HepG2 (cell line): ENCODE results near the gene VSIG10L. TPM values are rescaled to one million over a fixed set of nuclear protein-coding genes. Genes with fewer than 3 reads are reported as not detected.

Experiments
- CREM ChIP-seq, 2 experiments: sonication (generic) in 1 of 2; formaldehyde crosslinking in 1 of 2; IDR thresholded peaks; 2 replicates each; pipeline versions ENCODE4 v1.4.0 to v1.6.1; 2016 to 2020; ENCODE audit warnings: antibody characterized with exemption in 1 of 2, mild to moderate bottlenecking in 1 of 2, missing genetic modification reagents in 1 of 2
- ELF3 ChIP-seq: IDR thresholded peaks from 2 replicates; pipeline ENCODE4 v1.6.1; 2016; ENCODE audit warnings: missing genetic modification reagents, missing compliant biosample characterization
- FOXP1 ChIP-seq, 2 experiments: fragments of 450-650 bp in 1 of 2; IDR thresholded peaks; 2 replicates each; pipeline ENCODE4 v1.6.1; 2017 to 2018; ENCODE audit warnings: antibody characterized with exemption in 1 of 2
- HNRNPUL1 ChIP-seq: fragments of 200-400 bp; formaldehyde crosslinking; IDR thresholded peaks from 2 replicates; pipeline ENCODE4 v1.6.1; 2017; ENCODE audit warnings: low read depth, mild to moderate bottlenecking, low read length, moderate library complexity
- HOXA9 ChIP-seq: sonication (generic); formaldehyde crosslinking; IDR thresholded peaks from 2 replicates; pipeline ENCODE4 v1.8.1; 2022; ENCODE audit warnings: missing genetic modification reagents, mild to moderate bottlenecking, moderate library complexity, borderline replicate concordance
- MIXL1 ChIP-seq: IDR thresholded peaks from 2 replicates; pipeline ENCODE4 v1.6.1; 2016
- MYNN ChIP-seq: sonication (generic); formaldehyde crosslinking; IDR thresholded peaks from 2 replicates; pipeline ENCODE4 v1.4.0; 2020; ENCODE audit warnings: mild to moderate bottlenecking, low read depth, missing genetic modification reagents
- NFE2L2 ChIP-seq: fragments of 150-350 bp; IDR thresholded peaks from 2 replicates; pipeline ENCODE4 v1.6.1; 2014; ENCODE audit warnings: low read length
- POGZ ChIP-seq: sonication (generic); formaldehyde crosslinking; IDR thresholded peaks from 2 replicates; pipeline ENCODE4 v1.4.0; 2020; ENCODE audit warnings: mild to moderate bottlenecking, missing genetic modification reagents
- REL ChIP-seq: sonication (generic); formaldehyde crosslinking; conservative IDR thresholded peaks from 2 replicates; pipeline ENCODE4 v1.8.0; 2022; ENCODE audit warnings: mild to moderate bottlenecking, missing genetic modification reagents, moderate library complexity
- YEATS4 ChIP-seq: sonication (generic); formaldehyde crosslinking; IDR thresholded peaks from 2 replicates; pipeline ENCODE4 v1.4.0; 2020; ENCODE audit warnings: missing genetic modification reagents, borderline replicate concordance
- ZFP36 ChIP-seq: fragments of 150-350 bp; IDR thresholded peaks from 2 replicates; pipeline ENCODE4 v1.6.1; 2018; ENCODE audit warnings: borderline replicate concordance, low read length, low read depth; ENCODE audit not compliant: partially characterized antibody
- ZNF225 ChIP-seq: sonication (generic); formaldehyde crosslinking; IDR thresholded peaks from 2 replicates; pipeline ENCODE4 v1.4.0; 2020; ENCODE audit warnings: mild to moderate bottlenecking, missing genetic modification reagents
- ZNF232 ChIP-seq: sonication (generic); formaldehyde crosslinking; IDR thresholded peaks from 2 replicates; pipeline ENCODE4 v1.4.0; 2020; ENCODE audit warnings: missing genetic modification reagents, borderline replicate concordance
- ZNF3 ChIP-seq: IDR thresholded peaks from 2 replicates; pipeline ENCODE4 v1.7.0; 2017; ENCODE audit warnings: inconsistent platforms
- ZNF329 ChIP-seq: sonication (generic); formaldehyde crosslinking; IDR thresholded peaks from 2 replicates; pipeline ENCODE4 v1.9.0; 2021; ENCODE audit warnings: low read depth, mild to moderate bottlenecking, missing genetic modification reagents
- ZNF343 ChIP-seq: sonication (generic); formaldehyde crosslinking; IDR thresholded peaks from 2 replicates; pipeline ENCODE4 v1.4.0; 2020; ENCODE audit warnings: mild to moderate bottlenecking, missing genetic modification reagents
- ZNF644 ChIP-seq: IDR thresholded peaks from 2 replicates; pipeline ENCODE4 v1.6.1; 2016; ENCODE audit warnings: low read depth
- ZNF780A ChIP-seq: sonication (generic); formaldehyde crosslinking; IDR thresholded peaks from 2 replicates; pipeline ENCODE4 v1.8.0; 2022; ENCODE audit warnings: mild to moderate bottlenecking, missing genetic modification reagents, moderate library complexity
- ZNF792 ChIP-seq: IDR thresholded peaks from 2 replicates; pipeline ENCODE4 v1.6.1; 2016
- polyA plus RNA-seq, 8 experiments: library from polyadenylated mRNA; depleted of rRNA in 3 of 8; stranded (reverse) in 7 of 8; unstranded in 1 of 8; fragments of >200 nt; fragmentation: Illumina TruSeq in 4 of 8; extraction: Trizol in 4 of 8; gene quantifications; 2 replicates each; pipeline versions ENCODE4 v1.2.1 to v1.2.3, GENCODE V29; 2011 to 2016; ENCODE audit warnings: low read depth in 4 of 8, missing spikeins in 1 of 8, mixed read lengths in 1 of 8; ENCODE audit not compliant: insufficient read depth in 1 of 8
- total RNA-seq, 5 experiments: library from RNA; depleted of rRNA; stranded (reverse); fragments of >200 nt; fragmentation: Illumina TruSeq; extraction: Trizol; gene quantifications; 2 replicates each; pipeline ENCODE4 v1.2.3, GENCODE V29; 2016; ENCODE audit warnings: low read depth in 1 of 5
- TF ChIP-seq, protein P1 (sequence below): sonication (generic); formaldehyde crosslinking; IDR thresholded peaks from 2 replicates; pipeline ENCODE4 v1.8.0; 2022; ENCODE audit warnings: missing genetic modification reagents, mild to moderate bottlenecking, borderline replicate concordance
- TF ChIP-seq, protein P2 (sequence below): sonication (generic); formaldehyde crosslinking; IDR thresholded peaks from one replicate; pipeline ENCODE4 v1.5.1; 2020; ENCODE audit warnings: mild to moderate bottlenecking, missing genetic modification reagents; ENCODE audit errors: not compliant biosample characterization

Gene VSIG10L
- total and polyA plus RNA-seq, 2 of the 13 experiments (the other 11 are each of a cell fraction or from before 2014, with no cell fraction given), result 2.7 to 8.5 TPM

DNA sequence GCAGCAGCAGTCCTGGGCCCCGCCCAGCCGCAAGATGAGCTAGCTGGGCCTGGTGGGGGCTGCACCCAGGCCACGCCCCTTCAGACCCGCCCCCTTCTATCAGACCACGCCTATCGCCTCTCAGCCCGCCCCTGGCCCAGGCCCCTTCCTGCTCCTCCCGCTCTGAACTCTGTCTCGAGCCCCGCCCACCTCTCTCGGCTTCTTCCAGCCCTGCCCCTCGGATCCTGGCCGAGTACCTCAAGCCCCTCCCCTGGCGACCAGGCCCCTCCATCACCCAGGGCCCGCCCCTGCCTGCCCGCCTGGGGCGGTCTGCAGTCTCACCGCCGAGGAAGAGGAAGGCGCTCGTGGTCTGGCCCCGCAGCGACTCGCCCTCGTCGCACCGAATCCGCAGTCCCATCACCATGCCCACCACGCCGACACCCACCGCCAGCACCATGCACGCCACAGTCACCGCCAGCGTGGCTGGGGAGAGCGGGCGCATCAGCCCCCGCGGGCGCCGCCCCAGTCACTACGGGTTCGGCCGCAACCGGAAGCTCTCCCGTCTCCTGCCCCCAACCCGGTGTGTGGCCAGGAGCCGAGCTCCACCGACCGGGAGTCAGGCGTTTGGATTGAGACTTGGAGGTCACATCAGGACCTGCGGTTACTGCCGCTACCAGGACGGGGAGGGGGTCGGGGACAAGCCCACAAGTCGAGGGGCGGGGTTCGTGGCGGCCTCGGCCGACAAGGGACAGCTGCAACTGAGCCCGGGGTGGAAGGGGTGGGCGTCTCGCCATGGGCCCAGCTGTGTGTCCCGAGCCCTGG, 25.8 kb upstream of the VSIG10L start (continued):
- TF ChIP-seq, protein P1, sequence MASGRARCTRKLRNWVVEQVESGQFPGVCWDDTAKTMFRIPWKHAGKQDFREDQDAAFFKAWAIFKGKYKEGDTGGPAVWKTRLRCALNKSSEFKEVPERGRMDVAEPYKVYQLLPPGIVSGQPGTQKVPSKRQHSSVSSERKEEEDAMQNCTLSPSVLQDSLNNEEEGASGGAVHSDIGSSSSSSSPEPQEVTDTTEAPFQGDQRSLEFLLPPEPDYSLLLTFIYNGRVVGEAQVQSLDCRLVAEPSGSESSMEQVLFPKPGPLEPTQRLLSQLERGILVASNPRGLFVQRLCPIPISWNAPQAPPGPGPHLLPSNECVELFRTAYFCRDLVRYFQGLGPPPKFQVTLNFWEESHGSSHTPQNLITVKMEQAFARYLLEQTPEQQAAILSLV (CRISPR knock-in tag), result 0 out of 2 replicates have a peak, but pooled peaks have one; percentile 30
- TF ChIP-seq ZNF644 (CRISPR knock-in tag), result no peak
- TF ChIP-seq FOXP1 (IDR thresholded peaks at IDR 0.05), result no peak
- no peak for TF ChIP-seq FOXP1 (CRISPR knock-in tag; IDR thresholded peaks at IDR 0.05)
- TF ChIP-seq ZNF792 (CRISPR knock-in tag), result peak; percentile 58
- peak; percentile 44; the same call in 1 of the 2 replicates for TF ChIP-seq ZNF780A (CRISPR knock-in tag)
- TF ChIP-seq ELF3 (CRISPR knock-in tag), result peak; percentile 31; the same call in 1 of the 2 replicates
- no peak for TF ChIP-seq HNRNPUL1
- no peak for TF ChIP-seq CREM (IDR thresholded peaks at IDR 0.05)
- no peak for TF ChIP-seq CREM (CRISPR knock-in tag; IDR thresholded peaks at IDR 0.05)
- TF ChIP-seq NFE2L2, result no peak
- TF ChIP-seq ZNF3, result no peak
- peak; percentile 31; the same call in 1 of the 2 replicates for TF ChIP-seq ZNF225
- TF ChIP-seq ZNF329 (CRISPR knock-in tag), result peak; percentile 68; the same call in 1 of the 2 replicates
- peak; percentile 68; the same call in 1 of the 2 replicates for TF ChIP-seq YEATS4 (CRISPR knock-in tag)
- TF ChIP-seq, protein P2, sequence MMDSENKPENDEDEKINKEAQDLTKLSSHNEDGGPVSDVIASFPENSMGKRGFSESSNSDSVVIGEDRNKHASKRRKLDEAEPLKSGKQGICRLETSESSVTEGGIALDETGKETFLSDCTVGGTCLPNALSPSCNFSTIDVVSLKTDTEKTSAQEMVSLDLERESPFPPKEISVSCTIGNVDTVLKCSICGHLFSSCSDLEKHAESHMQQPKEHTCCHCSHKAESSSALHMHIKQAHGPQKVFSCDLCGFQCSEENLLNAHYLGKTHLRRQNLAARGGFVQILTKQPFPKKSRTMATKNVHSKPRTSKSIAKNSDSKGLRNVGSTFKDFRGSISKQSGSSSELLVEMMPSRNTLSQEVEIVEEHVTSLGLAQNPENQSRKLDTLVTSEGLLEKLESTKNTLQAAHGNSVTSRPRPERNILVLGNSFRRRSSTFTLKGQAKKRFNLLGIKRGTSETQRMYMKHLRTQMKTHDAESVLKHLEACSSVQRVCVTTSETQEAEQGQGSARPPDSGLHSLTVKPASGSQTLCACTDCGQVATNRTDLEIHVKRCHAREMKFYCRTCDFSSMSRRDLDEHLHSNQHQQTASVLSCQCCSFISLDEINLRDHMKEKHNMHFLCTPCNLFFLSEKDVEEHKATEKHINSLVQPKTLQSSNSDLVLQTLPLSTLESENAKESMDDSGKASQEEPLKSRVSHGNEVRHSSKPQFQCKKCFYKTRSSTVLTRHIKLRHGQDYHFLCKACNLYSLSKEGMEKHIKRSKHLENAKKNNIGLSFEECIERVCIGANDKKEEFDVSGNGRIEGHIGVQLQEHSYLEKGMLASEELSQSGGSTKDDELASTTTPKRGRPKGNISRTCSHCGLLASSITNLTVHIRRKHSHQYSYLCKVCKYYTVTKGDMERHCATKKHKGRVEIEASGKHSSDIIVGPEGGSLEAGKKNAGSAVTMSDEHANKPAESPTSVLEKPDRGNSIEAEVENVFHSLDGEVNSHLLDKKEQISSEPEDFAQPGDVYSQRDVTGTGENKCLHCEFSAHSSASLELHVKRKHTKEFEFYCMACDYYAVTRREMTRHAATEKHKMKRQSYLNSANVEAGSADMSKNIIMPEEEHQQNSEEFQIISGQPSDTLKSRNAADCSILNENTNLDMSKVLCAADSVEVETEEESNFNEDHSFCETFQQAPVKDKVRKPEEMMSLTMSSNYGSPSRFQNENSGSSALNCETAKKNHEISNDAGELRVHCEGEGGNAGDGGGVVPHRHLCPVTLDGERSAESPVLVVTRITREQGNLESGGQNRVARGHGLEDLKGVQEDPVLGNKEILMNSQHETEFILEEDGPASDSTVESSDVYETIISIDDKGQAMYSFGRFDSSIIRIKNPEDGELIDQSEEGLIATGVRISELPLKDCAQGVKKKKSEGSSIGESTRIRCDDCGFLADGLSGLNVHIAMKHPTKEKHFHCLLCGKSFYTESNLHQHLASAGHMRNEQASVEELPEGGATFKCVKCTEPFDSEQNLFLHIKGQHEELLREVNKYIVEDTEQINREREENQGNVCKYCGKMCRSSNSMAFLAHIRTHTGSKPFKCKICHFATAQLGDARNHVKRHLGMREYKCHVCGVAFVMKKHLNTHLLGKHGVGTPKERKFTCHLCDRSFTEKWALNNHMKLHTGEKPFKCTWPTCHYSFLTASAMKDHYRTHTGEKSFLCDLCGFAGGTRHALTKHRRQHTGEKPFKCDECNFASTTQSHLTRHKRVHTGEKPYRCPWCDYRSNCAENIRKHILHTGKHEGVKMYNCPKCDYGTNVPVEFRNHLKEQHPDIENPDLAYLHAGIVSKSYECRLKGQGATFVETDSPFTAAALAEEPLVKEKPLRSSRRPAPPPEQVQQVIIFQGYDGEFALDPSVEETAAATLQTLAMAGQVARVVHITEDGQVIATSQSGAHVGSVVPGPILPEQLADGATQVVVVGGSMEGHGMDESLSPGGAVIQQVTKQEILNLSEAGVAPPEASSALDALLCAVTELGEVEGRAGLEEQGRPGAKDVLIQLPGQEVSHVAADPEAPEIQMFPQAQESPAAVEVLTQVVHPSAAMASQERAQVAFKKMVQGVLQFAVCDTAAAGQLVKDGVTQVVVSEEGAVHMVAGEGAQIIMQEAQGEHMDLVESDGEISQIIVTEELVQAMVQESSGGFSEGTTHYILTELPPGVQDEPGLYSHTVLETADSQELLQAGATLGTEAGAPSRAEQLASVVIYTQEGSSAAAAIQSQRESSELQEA (CRISPR knock-in tag), result peak; percentile 91
- TF ChIP-seq POGZ (CRISPR knock-in tag), result peak; percentile 68; the same call in 1 of the 2 replicates
- no peak for TF ChIP-seq ZNF232 (CRISPR knock-in tag)
- TF ChIP-seq REL (CRISPR knock-in tag), result peak; percentile 80; the same call in 1 of the 2 replicates
- no peak for TF ChIP-seq MYNN
- no peak for TF ChIP-seq ZNF343 (CRISPR knock-in tag)
- peak; percentile 64; the same call in 1 of the 2 replicates for TF ChIP-seq HOXA9 (CRISPR knock-in tag)
- 0 out of 2 replicates have a peak, but pooled peaks have one; percentile 7 for TF ChIP-seq MIXL1 (CRISPR knock-in tag)
- TF ChIP-seq ZFP36, result no peak
